Erythroblast (primary cell): ENCODE data around the gene NCR3LG1.

ENCODE experiments used
- GATA1 ChIP-seq: IDR thresholded peaks from 2 replicates; pipeline ENCODE4 v1.6.1; 2011; ENCODE audit warnings: low read depth, mild to moderate bottlenecking, control low read depth, low read length, moderate library complexity
- POLR2A ChIP-seq: IDR thresholded peaks from 2 replicates; pipeline ENCODE4 v1.6.1; 2011; ENCODE audit warnings: mild to moderate bottlenecking, low read length

DNA sequence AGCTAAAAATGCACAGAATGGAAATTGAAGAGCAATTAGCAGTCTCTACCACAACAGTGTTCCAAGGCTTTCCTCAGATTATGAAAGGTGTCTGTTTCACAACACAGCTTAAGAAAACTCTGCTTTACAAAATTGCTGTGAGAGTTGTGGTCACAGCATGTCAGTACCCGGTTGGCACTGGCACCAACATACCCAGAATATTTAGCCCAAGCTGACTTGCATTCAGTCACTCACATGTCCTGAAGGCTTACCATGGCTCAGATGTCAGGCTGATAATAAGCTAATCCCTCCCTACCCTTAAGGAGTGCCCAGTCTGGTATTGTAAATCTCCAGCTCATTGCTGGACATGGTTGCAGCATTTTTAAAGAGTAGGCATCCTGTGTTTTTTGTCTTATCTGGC lies 14.9 kb downstream of the NCR3LG1 start:
- TF ChIP-seq POLR2A (no peak), GATA1 (no peak)
